GM12878 (cell line): ENCODE measurements around the gene HNRNPA2B1. TPM values are rescaled to one million over a fixed set of nuclear protein-coding genes. Genes with fewer than 3 reads are reported as not detected.

Source experiments
- ATAC-seq: fragments of 200-7000 bp; cut with Tn5 transposase; 3 replicates; pipeline ENCODE4 v1.9.1; 2020; ENCODE audit warnings: mild to moderate bottlenecking, moderate library complexity
- BruUV-seq: library from RNA; stranded (reverse); fragments of 400-500 nt; replicated peaks from 2 replicates; lab custom pipeline; 2021; lab: Mats Ljungman, UMichigan
- CTCF ChIA-PET: fragments of 300-600 bp; sonication (Branson Sonifier 250); formaldehyde crosslinking; extraction: SDS; loops from one replicate; lab custom pipeline; 2021; ENCODE audit warnings: inconsistent platforms; lab: Yijun Ruan, JAX
- POLR2A ChIA-PET: fragments of 350-600 bp; formaldehyde crosslinking; extraction: SDS; loops from one replicate; lab custom pipeline; 2021; ENCODE audit warnings: inconsistent platforms; lab: Charles Lee
- RAD21 ChIA-PET: fragments of 300-600 bp; sonication (Branson Sonifier 250); formaldehyde crosslinking; loops from one replicate; lab custom pipeline; 2023; ENCODE audit warnings: antibody characterized with exemption; ENCODE audit not compliant: unreplicated experiment; lab: Charles Lee
- SMC1A ChIA-PET: fragments of 300-600 bp; sonication (Branson Sonifier 250); formaldehyde crosslinking; loops from one replicate; lab custom pipeline; 2023; ENCODE audit not compliant: unreplicated experiment, uncharacterized antibody; lab: Charles Lee
- DNase-seq: peaks from one replicate; pipeline ENCODE4 v3.0.0-alpha.2; 2011; ENCODE audit warnings: low read depth, low spot score
- FAIRE-seq: peaks from 3 replicates; lab custom pipeline; 2011; peaks lifted over from hg19 to GRCh38; lab: Jason Lieb, UNC
- H2AFZ ChIP-seq: 2 replicates; pipeline ENCODE4 v1.6.0; 2011; ENCODE audit warnings: low read depth, low read length, control low read depth; ENCODE audit not compliant: control insufficient read depth
- H3K27ac ChIP-seq: 2 replicates; pipeline ENCODE4 v1.5.1; 2011; ENCODE audit warnings: control low read depth; ENCODE audit not compliant: control insufficient read depth, insufficient read depth
- H3K27me3 ChIP-seq, 2 experiments: replicated peaks in 1 of 2; 2 replicates each; pipeline versions ENCODE4 v1.6.0 to v1.6.1; 2011; ENCODE audit warnings: low read length in 1 of 2; ENCODE audit not compliant: control insufficient read depth in 2 of 2, insufficient read depth in 2 of 2
- H3K36me3 ChIP-seq, 2 experiments: 2 replicates each; pipeline ENCODE4 v1.5.1; 2011; ENCODE audit warnings: low read length in 1 of 2; ENCODE audit not compliant: control insufficient read depth in 2 of 2, insufficient read depth in 2 of 2
- H3K4me1 ChIP-seq: 2 replicates; pipeline ENCODE4 v1.6.1; 2011; ENCODE audit warnings: mild to moderate bottlenecking, low read length, moderate library complexity, mixed read lengths; ENCODE audit not compliant: control insufficient read depth, insufficient read depth
- H3K4me2 ChIP-seq: 2 replicates; pipeline ENCODE4 v1.6.0; 2011; ENCODE audit warnings: control low read depth; ENCODE audit not compliant: control insufficient read depth, insufficient read depth
- H3K4me3 ChIP-seq: fragments of 200-600 bp; sonication (generic); 2 replicates; pipeline ENCODE4 v1.5.1; 2016
- H3K79me2 ChIP-seq: 2 replicates; pipeline ENCODE4 v1.6.0; 2011; ENCODE audit warnings: low read length; ENCODE audit not compliant: control insufficient read depth, insufficient read depth
- H3K9ac ChIP-seq: 2 replicates; pipeline ENCODE4 v1.8.0; 2011; ENCODE audit warnings: low read length, control low read depth, mixed read lengths; ENCODE audit not compliant: control insufficient read depth, insufficient read depth
- H3K9me3 ChIP-seq: replicated peaks from 3 replicates; pipeline ENCODE4 v1.5.1; 2011; ENCODE audit warnings: mild to moderate bottlenecking, low read length; ENCODE audit not compliant: control insufficient read depth, insufficient read depth
- H4K20me1 ChIP-seq: 2 replicates; pipeline ENCODE4 v1.6.0; 2011; ENCODE audit not compliant: control insufficient read depth, insufficient read depth
- EP300 ChIP-seq, 2 experiments: fragments of 150-350 bp in 1 of 2; IDR thresholded peaks; 2 replicates each; pipeline ENCODE4 v1.6.1; 2011 to 2012; ENCODE audit warnings: low read depth in 2 of 2, low read length in 2 of 2, borderline replicate concordance in 1 of 2, improper control_type of control experiment in 1 of 2, inconsistent platforms in 1 of 2; ENCODE audit not compliant: control insufficient read depth in 1 of 2
- FOXM1 ChIP-seq: IDR thresholded peaks from 2 replicates; pipeline ENCODE4 v1.6.1; 2012; ENCODE audit warnings: low read depth, mild to moderate bottlenecking, inconsistent platforms, low read length, moderate library complexity
- NBN ChIP-seq: fragments of 450-650 bp; IDR thresholded peaks from 2 replicates; pipeline ENCODE4 v1.6.1; 2016
- NFYB ChIP-seq: IDR thresholded peaks from 2 replicates; pipeline ENCODE4 v1.6.1; 2011; ENCODE audit warnings: low read depth, mild to moderate bottlenecking, low read length, improper control_type of control experiment, moderate library complexity; ENCODE audit not compliant: insufficient read depth
- POU2F2 ChIP-seq: IDR thresholded peaks from 3 replicates; pipeline ENCODE4 v1.6.1; 2011; ENCODE audit warnings: low read depth, mild to moderate bottlenecking, low read length, borderline replicate concordance
- SMC3 ChIP-seq: IDR thresholded peaks from 2 replicates; pipeline ENCODE4 v1.6.1; 2011; ENCODE audit warnings: low read length, improper control_type of control experiment, borderline replicate concordance
- YBX1 ChIP-seq: fragments of 450-650 bp; IDR thresholded peaks from 2 replicates; pipeline ENCODE4 v1.6.1; 2016; ENCODE audit warnings: antibody characterized with exemption
- YY1 ChIP-seq: IDR thresholded peaks from 2 replicates; pipeline ENCODE4 v1.6.1; 2011; ENCODE audit warnings: low read depth, mild to moderate bottlenecking, low read length
- WGBS: methylation state at CpG from one replicate; pipeline ENCODE4 v1.1.6; 2016; ENCODE audit warnings: low lambda C conversion rate; ENCODE audit not compliant: insufficient replicate concordance, insufficient coverage; ENCODE audit errors: missing lambda C conversion rate; 5-methylcytosine and 5-hydroxymethylcytosine counted together
- in situ Hi-C: fragments of 300-500 bp; cut with MboI; formaldehyde crosslinking; loops from 9 replicates; pipeline ENCODE4 v1.14.3; 2018; ENCODE audit warnings: mixed read lengths
- intact Hi-C: fragments of 100-400 bp; cut with micrococcal nuclease; formaldehyde crosslinking; loops from one replicate; pipeline ENCODE4 v1.14.2; 2022; ENCODE audit not compliant: unreplicated experiment
- polyA plus RNA-seq, 11 experiments: library from polyadenylated mRNA; depleted of rRNA in 4 of 11; unstranded in 6 of 11; stranded (reverse) in 5 of 11; fragments of >200 nt; fragmentation: Nextera tagmentation in 4 of 11; fragmentation: Illumina TruSeq in 1 of 11; extraction: Ambion mirVana in 4 of 11; extraction: Trizol in 1 of 11; gene quantifications; 1 replicate in 1 of 11; 2 replicates in 10 of 11; pipeline versions ENCODE4 v1.2.1 to v1.2.3, GENCODE V29; 2011 to 2016; ENCODE audit warnings: inconsistent platforms in 2 of 11, missing spikeins in 2 of 11, low read depth in 1 of 11
- total RNA-seq, 4 experiments: library from RNA; depleted of rRNA in 3 of 4; stranded (reverse); fragments of >200 nt in 3 of 4; fragmentation: Illumina TruSeq in 1 of 4; extraction: Trizol in 1 of 4; gene quantifications; 2 replicates each; pipeline versions ENCODE4 v1.2.1 to v1.2.3, GENCODE V29; 2013 to 2021
- TF ChIP-seq, protein P1 (sequence below): fragments of 450-650 bp; formaldehyde crosslinking; IDR thresholded peaks from 2 replicates; pipeline ENCODE4 v1.4.0; 2020; ENCODE audit warnings: mild to moderate bottlenecking, moderate library complexity

HNRNPA2B1 gene
- total and polyA plus RNA-seq, 10 of the 15 experiments (the other 5 are each of a cell fraction or from before 2014, with no cell fraction given), result 295 to 1,396 (median 932) TPM

DNA sequence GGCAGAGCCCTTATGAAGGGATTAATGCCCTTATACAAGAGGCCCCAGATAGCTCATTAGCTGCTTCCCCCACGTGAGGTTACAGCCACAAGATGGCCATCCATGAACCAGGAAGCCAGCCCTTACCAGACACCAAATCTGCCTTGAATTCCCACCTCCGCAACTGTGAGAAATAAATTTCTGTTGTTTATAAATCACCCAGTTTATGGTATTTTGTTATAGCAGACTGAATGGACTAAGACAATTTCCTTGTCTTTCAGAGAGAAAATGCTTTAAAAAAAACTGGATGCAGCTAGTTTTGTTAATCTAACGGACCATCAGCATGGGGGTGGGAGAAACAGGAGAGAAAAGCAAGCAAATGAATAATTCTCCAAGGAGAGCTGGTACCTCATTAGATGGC, 37.5 kb upstream of the HNRNPA2B1 start:
- WGBS, result 57% methylated on average over 3 of the region's 3 CpGs
- no peak for FAIRE-seq

More for the DNA sequence above, 37.5 kb upstream of the HNRNPA2B1 start:
- BruUV-seq, result no TSS peak
- RAD21 ChIA-PET, result no interaction called here
- Histone ChIP-seq H3K9me3 (no peaks in the 10 kb centered on the region), H3K4me2 (no peak overlapping the region), H3K4me3 (no peak overlapping the region), H3K4me1 (no peaks in the 10 kb centered on the region), H2AFZ (no peak overlapping the region), H3K27ac (no peak overlapping the region), H4K20me1 (no peaks in the 10 kb centered on the region), H3K79me2 (no peaks in the 10 kb centered on the region), H3K36me3 (no peaks in the 10 kb centered on the region), H3K27me3 (peaks cover 0 to 3% of the 10 kb centered on the region in 2 experiments; a peak in 1 of 4 replicates), H3K9ac (no peak overlapping the region)
- POLR2A ChIA-PET, result no interaction called here
- ATAC-seq (no peak), DNase-seq (no peak)
- SMC1A ChIA-PET, result interaction anchor here (0.5 kb wide), 1 partner anchor 14 kb away, joined by 5 read pairs; no protein-coding TSS in a partner anchor
- intact Hi-C loops (no loop called here), in situ Hi-C loops (no loop called here)
- TF ChIP-seq FOXM1 (no peak), NBN (no peak), SMC3 (no peak), YY1 (no peak), EP300 (IDR thresholded peaks at IDR 0.05; ENCODE audit: borderline replicate concordance in 1 of 2, control insufficient read depth in 1 of 2, low read depth in 2 of 2, low read length in 2 of 2) (no peak), NFYB (no peak), POU2F2 (no peak), YBX1 (no peak)
- TF ChIP-seq, protein P1, sequence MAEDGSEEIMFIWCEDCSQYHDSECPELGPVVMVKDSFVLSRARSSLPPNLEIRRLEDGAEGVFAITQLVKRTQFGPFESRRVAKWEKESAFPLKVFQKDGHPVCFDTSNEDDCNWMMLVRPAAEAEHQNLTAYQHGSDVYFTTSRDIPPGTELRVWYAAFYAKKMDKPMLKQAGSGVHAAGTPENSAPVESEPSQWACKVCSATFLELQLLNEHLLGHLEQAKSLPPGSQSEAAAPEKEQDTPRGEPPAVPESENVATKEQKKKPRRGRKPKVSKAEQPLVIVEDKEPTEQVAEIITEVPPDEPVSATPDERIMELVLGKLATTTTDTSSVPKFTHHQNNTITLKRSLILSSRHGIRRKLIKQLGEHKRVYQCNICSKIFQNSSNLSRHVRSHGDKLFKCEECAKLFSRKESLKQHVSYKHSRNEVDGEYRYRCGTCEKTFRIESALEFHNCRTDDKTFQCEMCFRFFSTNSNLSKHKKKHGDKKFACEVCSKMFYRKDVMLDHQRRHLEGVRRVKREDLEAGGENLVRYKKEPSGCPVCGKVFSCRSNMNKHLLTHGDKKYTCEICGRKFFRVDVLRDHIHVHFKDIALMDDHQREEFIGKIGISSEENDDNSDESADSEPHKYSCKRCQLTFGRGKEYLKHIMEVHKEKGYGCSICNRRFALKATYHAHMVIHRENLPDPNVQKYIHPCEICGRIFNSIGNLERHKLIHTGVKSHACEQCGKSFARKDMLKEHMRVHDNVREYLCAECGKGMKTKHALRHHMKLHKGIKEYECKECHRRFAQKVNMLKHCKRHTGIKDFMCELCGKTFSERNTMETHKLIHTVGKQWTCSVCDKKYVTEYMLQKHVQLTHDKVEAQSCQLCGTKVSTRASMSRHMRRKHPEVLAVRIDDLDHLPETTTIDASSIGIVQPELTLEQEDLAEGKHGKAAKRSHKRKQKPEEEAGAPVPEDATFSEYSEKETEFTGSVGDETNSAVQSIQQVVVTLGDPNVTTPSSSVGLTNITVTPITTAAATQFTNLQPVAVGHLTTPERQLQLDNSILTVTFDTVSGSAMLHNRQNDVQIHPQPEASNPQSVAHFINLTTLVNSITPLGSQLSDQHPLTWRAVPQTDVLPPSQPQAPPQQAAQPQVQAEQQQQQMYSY (CRISPR knock-in tag), result no peak
- CTCF ChIA-PET, result no interaction called here
